Right renal cortex interstitium (tissue), 3 donors: ENCODE measurements around the gene RBMS2. TPM values are rescaled to one million over a fixed set of nuclear protein-coding genes. Genes with fewer than 3 reads are reported as not detected.

Experiments used
- polyA plus RNA-seq, 3 donors: library from polyadenylated mRNA; unstranded; fragments of 120-200 nt; gene quantifications; one replicate each; pipeline ENCODE4 v1.2.1, GENCODE V29; 2013; ENCODE audit not compliant: insufficient read length in 3 of 3

The RBMS2 gene
- polyA plus RNA-seq, 3 donors, result 40.8 to 48.7 (median 42.5) TPM

Other genes starting within 250 kb of the RBMS2 start
- gene CS, start 221.5 kb upstream of the RBMS2 start, polyA plus RNA-seq, result 100 to 1,000 TPM; 216 to 220 (median 217) TPM
- 100 to 1,000 TPM; 155 to 171 (median 163) TPM for gene CNPY2, start 205.8 kb upstream of the RBMS2 start, polyA plus RNA-seq
- gene PAN2, start 187.8 kb upstream of the RBMS2 start, polyA plus RNA-seq, result 10 to 100 TPM; 73.1 to 89.8 (median 75.8) TPM
- under 1 TPM; 0.58 to 0.82 (median 0.65) TPM for gene IL23A, start 182.9 kb upstream of the RBMS2 start, polyA plus RNA-seq
- gene STAT2, start 161.7 kb upstream of the RBMS2 start, polyA plus RNA-seq, result 10 to 100 TPM; 78.6 to 87.0 (median 85.2) TPM
- gene APOF, start 159.0 kb upstream of the RBMS2 start, polyA plus RNA-seq, result under 1 TPM in 1 of 3 donors, not detected in 2; 0.11 TPM
- 10 to 100 TPM; 34.8 to 38.2 (median 35.2) TPM for gene TIMELESS, start 72.4 kb upstream of the RBMS2 start, polyA plus RNA-seq
- gene MIP, start 67.2 kb upstream of the RBMS2 start, polyA plus RNA-seq, result under 1 TPM in 1 of 3 donors, not detected in 2; 0.18 TPM
- 1 to 10 TPM; 3.9 to 4.2 (median 4.1) TPM for gene SPRYD4, start 53.2 kb upstream of the RBMS2 start, polyA plus RNA-seq
- gene GLS2, start 33.7 kb upstream of the RBMS2 start, polyA plus RNA-seq, result 1 to 10 TPM in 2 of 3 donors, under 1 TPM in 1; 0.89 to 1.7 (median 1.1) TPM
- 10 to 100 TPM; 73.0 to 88.5 (median 74.2) TPM for gene BAZ2A, start 108.5 kb downstream of the RBMS2 start, polyA plus RNA-seq
- gene ATP5F1B, start 124.2 kb downstream of the RBMS2 start, polyA plus RNA-seq, result 1,000 to 10,000 TPM; 1,294 to 1,348 (median 1,299) TPM
- gene PTGES3, start 166.5 kb downstream of the RBMS2 start, polyA plus RNA-seq, result 100 to 1,000 TPM; 335 to 363 (median 347) TPM
- gene NACA, start 203.5 kb downstream of the RBMS2 start, polyA plus RNA-seq, result 1,000 to 10,000 TPM; 2,397 to 2,715 (median 2,525) TPM
- 10 to 100 TPM; 17.6 to 23.6 (median 21.6) TPM for gene PRIM1, start 230.5 kb downstream of the RBMS2 start, polyA plus RNA-seq
- 1 to 10 TPM; 1.0 to 1.5 (median 1.4) TPM for gene HSD17B6, start 241.5 kb downstream of the RBMS2 start, polyA plus RNA-seq